Measurements from ENCODE around the gene DHRS11. TPM values are rescaled to one million over a fixed set of nuclear protein-coding genes. Genes with fewer than 3 reads are reported as not detected.

DHRS11 gene
- total RNA-seq, 2 donors from 2014 or later: 10.1 to 17.3 TPM

DNA sequence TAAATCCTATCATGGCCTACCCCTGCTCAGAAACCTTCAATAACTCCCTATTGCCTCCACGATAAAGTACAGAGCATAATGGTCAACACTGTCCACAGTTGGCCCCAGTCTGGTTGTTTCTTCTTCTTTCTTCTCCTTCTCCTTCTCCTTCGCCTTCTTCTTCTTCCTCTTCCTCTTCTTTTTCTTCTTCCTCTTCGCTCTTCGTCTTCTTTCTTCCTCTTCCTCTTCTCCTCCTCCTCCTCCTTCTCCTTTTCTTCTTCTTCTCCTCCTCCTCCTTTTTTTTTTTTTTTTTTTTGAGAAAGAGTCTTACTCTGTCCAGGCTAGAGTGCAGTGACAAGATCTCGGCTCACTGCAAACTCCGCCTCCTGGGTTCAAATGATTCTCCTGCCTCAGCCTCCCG lies 33.5 kb downstream of the DHRS11 start:
- H3K4me3 ChIP-seq: no peak overlapping the region
- no peaks in the 10 kb centered on the region for H3K27me3 ChIP-seq (replicated peaks; ENCODE audit: insufficient read depth)
- H3K36me3 ChIP-seq: no peaks in the 10 kb centered on the region
- H3K4me1 ChIP-seq (ENCODE audit: control insufficient read depth in 1 of 2, low read depth in 2 of 2): no peaks in the 10 kb centered on the region
- TF ChIP-seq, protein P1, sequence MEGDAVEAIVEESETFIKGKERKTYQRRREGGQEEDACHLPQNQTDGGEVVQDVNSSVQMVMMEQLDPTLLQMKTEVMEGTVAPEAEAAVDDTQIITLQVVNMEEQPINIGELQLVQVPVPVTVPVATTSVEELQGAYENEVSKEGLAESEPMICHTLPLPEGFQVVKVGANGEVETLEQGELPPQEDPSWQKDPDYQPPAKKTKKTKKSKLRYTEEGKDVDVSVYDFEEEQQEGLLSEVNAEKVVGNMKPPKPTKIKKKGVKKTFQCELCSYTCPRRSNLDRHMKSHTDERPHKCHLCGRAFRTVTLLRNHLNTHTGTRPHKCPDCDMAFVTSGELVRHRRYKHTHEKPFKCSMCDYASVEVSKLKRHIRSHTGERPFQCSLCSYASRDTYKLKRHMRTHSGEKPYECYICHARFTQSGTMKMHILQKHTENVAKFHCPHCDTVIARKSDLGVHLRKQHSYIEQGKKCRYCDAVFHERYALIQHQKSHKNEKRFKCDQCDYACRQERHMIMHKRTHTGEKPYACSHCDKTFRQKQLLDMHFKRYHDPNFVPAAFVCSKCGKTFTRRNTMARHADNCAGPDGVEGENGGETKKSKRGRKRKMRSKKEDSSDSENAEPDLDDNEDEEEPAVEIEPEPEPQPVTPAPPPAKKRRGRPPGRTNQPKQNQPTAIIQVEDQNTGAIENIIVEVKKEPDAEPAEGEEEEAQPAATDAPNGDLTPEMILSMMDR (IDR thresholded peaks at IDR 0.05): no peak
- no peaks in the 10 kb centered on the region for H3K9me3 ChIP-seq
- ATAC-seq (ENCODE audit: insufficient number of reproducible peaks, low FRiP score, low read depth) (no peak), DNase-seq (ENCODE audit: low spot score) (no peak)
- H3K27ac ChIP-seq: no peak overlapping the region

DNA sequence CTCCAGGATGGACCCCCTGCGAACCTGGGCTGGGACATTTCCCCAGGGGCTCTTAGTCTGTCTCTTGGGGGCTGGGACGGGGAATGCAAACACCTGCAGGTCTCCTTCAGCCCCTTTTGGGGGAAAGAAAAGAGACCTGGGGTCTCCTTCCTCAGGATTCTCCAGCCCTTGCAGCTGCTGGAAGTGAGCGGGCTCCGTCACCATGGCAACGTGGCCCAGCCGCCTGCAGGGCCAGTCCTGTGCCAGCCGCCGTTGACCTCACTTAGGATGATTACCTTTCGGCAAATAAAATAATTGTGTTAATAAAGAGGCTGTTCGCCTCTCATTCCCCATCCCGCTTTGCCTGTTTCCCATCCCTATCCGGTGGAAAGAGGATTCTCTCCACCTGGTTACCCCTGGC lies 35.4 kb downstream of the DHRS11 start:
- no peak for ATAC-seq (ENCODE audit: insufficient number of reproducible peaks, low FRiP score, low read depth)
- Histone ChIP-seq H3K4me3 (no peak overlapping the region), H3K27ac (no peak overlapping the region), H3K4me1 (ENCODE audit: control insufficient read depth in 1 of 2, low read depth in 2 of 2) (no peaks in the 10 kb centered on the region), H3K9me3 (no peaks in the 10 kb centered on the region), H3K27me3 (replicated peaks; ENCODE audit: insufficient read depth) (no peaks in the 10 kb centered on the region), H3K36me3 (no peaks in the 10 kb centered on the region)
- TF ChIP-seq, protein P1 (IDR thresholded peaks at IDR 0.05): no peak
- no peak for DNase-seq (ENCODE audit: low spot score)

DNA sequence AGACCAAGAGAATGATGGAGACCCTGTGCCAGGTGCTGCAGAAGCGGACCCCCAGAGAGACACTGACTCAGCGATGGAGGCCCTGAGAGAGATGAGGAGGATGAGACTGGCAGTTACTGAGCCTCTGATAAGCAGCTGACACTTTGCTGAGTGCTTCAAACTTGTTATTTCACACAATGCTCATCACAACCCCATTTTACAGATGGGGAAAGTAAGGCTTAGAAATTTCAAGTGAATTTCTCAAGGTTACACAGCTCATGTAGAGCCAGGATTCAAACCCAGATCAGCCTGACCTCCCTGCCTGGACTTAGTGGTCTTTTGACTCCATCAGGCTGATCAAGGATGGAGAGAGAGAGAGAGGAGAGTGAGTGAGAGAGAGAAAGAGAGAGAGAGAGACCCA lies 36.9 kb downstream of the DHRS11 start:
- peaks cover 0 to 7% of the 10 kb centered on the region in 2 donors for H3K4me1 ChIP-seq (ENCODE audit: control insufficient read depth in 1 of 2, low read depth in 2 of 2)
- H3K4me3 ChIP-seq: no peak overlapping the region
- no peaks in the 10 kb centered on the region for H3K27me3 ChIP-seq (replicated peaks; ENCODE audit: insufficient read depth)
- H3K36me3 ChIP-seq: no peaks in the 10 kb centered on the region
- no peak overlapping the region for H3K27ac ChIP-seq
- TF ChIP-seq, protein P1 (IDR thresholded peaks at IDR 0.05): no peak
- ATAC-seq (ENCODE audit: insufficient number of reproducible peaks, low FRiP score, low read depth) (no peak), DNase-seq (ENCODE audit: low spot score) (no peak)
- H3K9me3 ChIP-seq: no peaks in the 10 kb centered on the region

DNA sequence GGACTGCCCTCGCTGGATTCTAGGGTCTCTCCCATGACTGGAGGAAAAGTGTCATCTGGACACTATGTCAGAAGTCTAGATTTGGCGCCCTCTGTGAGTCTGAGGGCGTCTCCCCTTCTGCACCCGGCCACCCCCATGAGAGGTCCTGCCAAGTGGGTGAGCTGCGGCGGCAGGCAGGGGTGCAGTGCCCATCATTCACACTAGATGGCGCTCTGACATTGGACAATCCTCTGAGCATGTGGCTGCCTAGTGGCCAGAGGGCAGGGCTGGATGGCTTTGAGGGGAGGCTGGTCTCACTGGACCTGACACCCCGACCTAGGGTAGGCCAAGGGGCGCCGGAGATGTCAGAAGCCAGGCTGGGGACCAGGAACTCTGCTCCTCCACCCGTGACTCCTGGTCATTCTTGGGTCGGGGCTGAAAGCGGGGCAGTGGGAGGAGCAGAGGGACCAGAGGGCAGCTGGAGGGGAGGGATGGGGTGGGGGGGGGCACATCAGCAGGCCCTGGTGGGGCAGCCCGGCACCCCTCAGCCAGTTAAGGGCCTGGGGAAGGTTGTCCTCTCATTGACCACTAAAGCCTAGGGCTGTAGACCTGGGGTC lies 37.7 kb downstream of the DHRS11 start:
- Histone ChIP-seq H3K4me1 (ENCODE audit: control insufficient read depth in 1 of 2, low read depth in 2 of 2) (peaks cover 0 to 7% of the 10 kb centered on the region in 2 donors), H3K27me3 (replicated peaks; ENCODE audit: insufficient read depth) (no peaks in the 10 kb centered on the region), H3K36me3 (no peaks in the 10 kb centered on the region), H3K4me3 (no peak overlapping the region), H3K9me3 (no peaks in the 10 kb centered on the region), H3K27ac (no peak overlapping the region)
- TF ChIP-seq, protein P1 (IDR thresholded peaks at IDR 0.05): peak; percentile 97
- no peak for ATAC-seq (ENCODE audit: insufficient number of reproducible peaks, low FRiP score, low read depth)
- DNase-seq (ENCODE audit: low spot score): peak; percentile 10

DNA sequence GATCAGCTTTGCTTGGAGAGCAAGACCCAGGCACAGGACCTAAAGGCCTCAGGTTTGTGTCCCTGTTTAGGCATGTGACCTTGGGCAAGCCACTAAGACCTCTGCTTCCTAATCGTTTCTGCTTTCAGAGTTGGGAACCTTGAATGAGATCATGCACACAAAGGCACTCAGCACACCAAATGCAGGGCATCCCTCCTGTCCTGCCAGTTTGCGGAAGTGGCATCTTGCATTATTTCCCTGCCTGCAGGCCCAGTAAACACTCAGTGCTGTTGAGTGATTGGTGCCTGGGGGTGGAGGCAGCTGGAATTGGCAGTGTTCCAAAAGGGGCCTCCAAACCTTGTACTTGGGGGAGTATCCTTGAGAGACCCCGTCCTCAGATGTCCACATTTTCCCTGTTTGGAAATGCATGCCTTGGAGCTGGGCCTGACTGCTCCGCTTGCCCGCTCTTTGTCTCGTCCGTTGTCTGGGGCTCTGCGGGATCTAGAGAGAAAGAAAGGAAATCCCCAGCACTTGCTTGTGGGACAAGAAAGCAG lies 38.4 kb downstream of the DHRS11 start:
- H3K27ac ChIP-seq: no peak overlapping the region

More for the DNA sequence above, 38.4 kb downstream of the DHRS11 start:
- TF ChIP-seq, protein P1 (IDR thresholded peaks at IDR 0.05): no peak
- ATAC-seq (ENCODE audit: insufficient number of reproducible peaks, low FRiP score, low read depth) (no peak), DNase-seq (ENCODE audit: low spot score) (no peak)
- Histone ChIP-seq H3K36me3 (no peaks in the 10 kb centered on the region), H3K4me3 (no peak overlapping the region), H3K27me3 (replicated peaks; ENCODE audit: insufficient read depth) (no peaks in the 10 kb centered on the region), H3K4me1 (ENCODE audit: control insufficient read depth in 1 of 2, low read depth in 2 of 2) (peaks cover 0 to 7% of the 10 kb centered on the region in 2 donors), H3K9me3 (no peaks in the 10 kb centered on the region)

Measured in thoracic aorta (tissue), 2 donors.